ENCODE data around the gene COL4A2.

Gene COL4A2

GRCh38 chr13:110272651-110273050 lies 34.4 kb upstream of the COL4A2 start:
- DNase-seq, result no peak

- no peak for DNase-seq
These were observed 33.8 kb upstream of the COL4A2 start for GRCh38 chr13:110273254-110273653.

- no peak for DNase-seq
These were observed 32.4 kb upstream of the COL4A2 start for GRCh38 chr13:110274687-110275086.

- no peak for DNase-seq
These were observed 31.0 kb upstream of the COL4A2 start for GRCh38 chr13:110275931-110276552.

- DNase-seq, result no peak
These were observed 30.5 kb upstream of the COL4A2 start for GRCh38 chr13:110276553-110276950.

GRCh38 chr13:110277357-110277975 lies 29.6 kb upstream of the COL4A2 start:
- no peak for DNase-seq

- no peak for DNase-seq
These were observed 28.2 kb upstream of the COL4A2 start for GRCh38 chr13:110278859-110279258.

GRCh38 chr13:110279684-110280083 lies 27.4 kb upstream of the COL4A2 start:
- no peak for DNase-seq

- no peak for DNase-seq
These were observed 26.8 kb upstream of the COL4A2 start for GRCh38 chr13:110280231-110280813.

GRCh38 chr13:110280985-110281688 lies 25.9 kb upstream of the COL4A2 start:
- DNase-seq, result no peak

GRCh38 chr13:110281736-110282135 lies 25.3 kb upstream of the COL4A2 start:
- no peak for DNase-seq

- DNase-seq, result no peak
These were observed 24.7 kb upstream of the COL4A2 start for GRCh38 chr13:110282316-110282841.

- DNase-seq, result no peak
These were observed 23.2 kb upstream of the COL4A2 start for GRCh38 chr13:110283736-110284517.

- no peak for DNase-seq
These were observed 22.2 kb upstream of the COL4A2 start for GRCh38 chr13:110284779-110285484.

GRCh38 chr13:110285991-110286832 lies 20.9 kb upstream of the COL4A2 start:
- no peak for DNase-seq

- DNase-seq, result no peak
These were observed 20.0 kb upstream of the COL4A2 start for GRCh38 chr13:110286833-110287819.

GRCh38 chr13:110289174-110289573 lies 17.9 kb upstream of the COL4A2 start:
- DNase-seq, result no peak

- no peak for DNase-seq
These were observed 17.4 kb upstream of the COL4A2 start for GRCh38 chr13:110289661-110290060.

GRCh38 chr13:110290153-110290552 lies 16.9 kb upstream of the COL4A2 start:
- DNase-seq, result no peak

GRCh38 chr13:110290826-110291225 lies 16.3 kb upstream of the COL4A2 start:
- DNase-seq, result no peak
